HG03039 (cell line): Measurements from ENCODE around the gene ZNF398.
"Not testable (repeated sequence)": the region's sequence is repeated elsewhere in the genome, so short reads cannot be mapped to it uniquely, and the experiment has no call there.

Experiments
- ATAC-seq: cut with Tn5 transposase; IDR thresholded peaks from one replicate; pipeline ENCODE4 v1.9.1; 2021; ENCODE audit warnings: mild to moderate bottlenecking, moderate library complexity; ENCODE audit not compliant: unreplicated experiment

ZNF398 gene

GRCh38 chr7:149223761-149224160 is 76.5 kb downstream of the ZNF398 start:
- no peak for ATAC-seq

GRCh38 chr7:149224352-149224751 is 77.1 kb downstream of the ZNF398 start:
- no peak for ATAC-seq

DNA sequence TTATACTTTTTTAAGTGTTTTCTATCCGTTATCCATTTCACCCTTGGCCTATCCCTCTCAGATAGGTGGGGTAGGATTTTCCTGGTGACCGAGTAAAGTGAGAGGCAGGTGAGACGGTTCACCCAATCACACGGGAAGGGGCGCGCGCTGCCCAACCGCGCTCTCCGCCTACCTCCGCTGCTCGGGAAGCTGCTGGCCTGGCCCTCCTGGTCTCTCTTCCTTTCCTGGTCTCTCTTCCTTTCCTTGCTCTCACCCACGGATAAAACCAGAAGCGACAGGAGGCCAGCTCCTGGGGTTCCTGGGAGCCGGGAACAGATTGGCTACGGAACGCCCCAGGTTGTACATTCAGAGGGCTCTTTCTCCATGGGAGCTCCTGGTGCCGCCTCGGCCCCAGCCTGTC is 77.9 kb downstream of the ZNF398 start:
- no peak for ATAC-seq

- no peak for ATAC-seq
These were observed 78.4 kb downstream of the ZNF398 start for GRCh38 chr7:149225656-149226055.

DNA sequence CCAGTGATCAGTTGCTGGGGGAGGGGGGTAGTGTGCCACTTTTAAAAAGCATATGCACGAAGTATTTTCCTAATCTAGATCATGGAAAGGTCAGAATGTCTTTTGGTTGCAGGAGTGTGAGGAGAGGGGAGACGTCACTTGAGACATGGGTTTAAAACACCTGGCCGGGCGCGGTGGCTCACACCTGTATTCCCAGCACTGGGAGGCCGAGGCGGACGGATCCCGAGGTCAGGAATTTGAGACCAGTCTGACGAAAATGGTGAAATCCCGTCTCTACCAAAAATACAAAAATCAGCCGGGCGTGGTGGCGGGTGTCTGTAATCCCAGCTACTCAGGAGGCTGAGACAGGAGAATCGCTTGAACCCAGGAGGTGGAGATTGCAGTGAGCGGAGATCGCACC is 79.1 kb downstream of the ZNF398 start:
- not testable (repeated sequence) for ATAC-seq

DNA sequence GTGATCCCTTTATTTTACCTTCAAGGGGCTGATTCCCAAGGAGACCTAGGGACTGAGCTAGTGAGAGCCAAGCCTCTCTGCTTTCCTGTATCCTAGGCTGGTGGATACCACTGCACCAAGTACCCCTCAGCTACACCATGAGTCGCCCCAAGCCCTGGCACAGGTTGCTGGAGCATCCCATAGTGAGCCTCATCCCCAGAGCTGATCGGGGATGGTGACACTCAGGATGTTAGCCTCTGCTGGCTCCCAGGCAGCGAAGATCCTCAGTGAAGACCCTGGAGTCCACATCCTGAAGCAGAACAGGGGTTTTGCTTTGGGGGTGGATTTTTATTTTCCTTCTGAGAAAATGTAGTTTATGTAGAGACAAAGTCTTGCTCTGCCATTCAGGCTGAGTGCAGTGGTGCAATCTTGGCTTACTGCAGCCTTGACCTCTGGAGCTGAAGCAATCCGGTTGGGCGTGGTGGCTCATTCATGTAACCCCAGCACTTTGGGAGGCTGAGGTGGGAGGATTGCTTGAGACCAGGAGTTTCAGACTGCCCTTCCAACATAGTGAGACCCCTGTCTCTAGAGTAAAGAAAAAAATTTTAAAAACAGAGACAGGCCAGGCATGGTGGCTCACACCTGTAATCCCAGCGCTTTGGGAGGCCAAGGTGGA is 79.7 kb downstream of the ZNF398 start:
- ATAC-seq = no peak

DNA sequence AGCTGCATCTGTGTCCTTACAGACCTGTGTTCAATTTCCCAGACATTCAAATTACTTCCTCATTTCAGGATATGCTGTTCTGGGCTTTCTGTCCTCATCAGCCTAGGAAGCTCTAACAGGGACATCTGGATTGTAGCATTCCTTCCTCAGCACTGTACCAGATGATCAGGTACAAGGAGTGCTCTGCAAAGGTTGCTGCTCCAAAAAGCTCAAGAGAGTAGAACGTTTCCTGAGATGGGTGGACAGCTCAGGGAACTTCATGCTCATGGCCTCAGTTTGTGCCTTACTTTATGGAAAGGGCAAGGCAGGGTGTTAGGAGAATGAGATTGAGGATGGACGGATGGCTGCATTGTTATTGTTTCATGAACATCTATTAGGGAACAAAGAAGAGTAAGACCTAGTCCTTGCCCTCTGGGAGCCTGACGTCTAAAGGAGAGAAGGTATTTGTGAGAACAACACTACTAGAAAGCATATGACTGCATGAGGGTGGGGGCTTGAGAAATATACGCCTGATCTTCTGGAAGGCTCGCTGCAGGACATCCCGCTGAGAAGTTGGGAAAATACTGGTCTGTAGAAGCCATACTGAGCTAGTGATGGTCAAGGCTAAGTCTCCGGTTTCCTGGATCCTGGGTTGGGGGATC is 81.7 kb downstream of the ZNF398 start:
- ATAC-seq = no peak

- ATAC-seq = no peak
These were observed 82.3 kb downstream of the ZNF398 start for GRCh38 chr7:149229526-149229925.

- ATAC-seq = no peak
These were observed 85.1 kb downstream of the ZNF398 start for GRCh38 chr7:149232362-149232761.
